IMR-90 (cell line): ENCODE results near the gene MED22. TPM values are rescaled to one million over a fixed set of nuclear protein-coding genes. Genes with fewer than 3 reads are reported as not detected.

Experiments used
- ATAC-seq: fragments of 200-7000 bp; cut with Tn5 transposase; 2 replicates; pipeline ENCODE4 v1.9.1; 2020; ENCODE audit warnings: low read depth, mild to moderate bottlenecking, moderate library complexity
- BruUV-seq: library from RNA; stranded (reverse); fragments of 400-500 nt; replicated peaks from 2 replicates; lab custom pipeline; 2021; lab: Mats Ljungman, UMichigan
- CTCF ChIA-PET: fragments of 300-600 bp; formaldehyde crosslinking; extraction: SDS; loops from one replicate; lab custom pipeline; 2021; ENCODE audit warnings: antibody characterized with exemption; lab: Yijun Ruan, JAX
- POLR2A ChIA-PET: fragments of 300-600 bp; sonication (Branson Sonifier 250); formaldehyde crosslinking; loops from one replicate; lab custom pipeline; 2022; ENCODE audit warnings: antibody characterized with exemption; ENCODE audit not compliant: unreplicated experiment; lab: Charles Lee
- DNase-seq: peaks from one replicate; pipeline ENCODE4 v3.0.0; 2013
- H2AFZ ChIP-seq: replicated peaks from 2 replicates; pipeline ENCODE3; 2013; ENCODE audit warnings: low read length, mild to moderate bottlenecking; ENCODE audit not compliant: poor library complexity
- H2AK5ac ChIP-seq: 2 replicates; pipeline ENCODE4 v1.6.1; 2013; ENCODE audit warnings: low read depth, low read length, inconsistent platforms
- H2AK9ac ChIP-seq: replicated peaks from 2 replicates; pipeline ENCODE3; 2013; ENCODE audit warnings: mild to moderate bottlenecking, low read depth, low read length, moderate library complexity; ENCODE audit not compliant: poor library complexity
- H2BK120ac ChIP-seq: 2 replicates; pipeline ENCODE4 v1.6.1; 2013; ENCODE audit warnings: low read depth, low read length, inconsistent platforms
- H2BK15ac ChIP-seq: 3 replicates; pipeline ENCODE4 v1.6.1; 2013; ENCODE audit warnings: low read depth, low read length, inconsistent platforms
- H2BK20ac ChIP-seq: 2 replicates; pipeline ENCODE4 v1.6.1; 2013; ENCODE audit warnings: low read depth, mild to moderate bottlenecking, inconsistent platforms, low read length, moderate library complexity
- H2BK5ac ChIP-seq: 2 replicates; pipeline ENCODE4 v1.6.1; 2013; ENCODE audit warnings: mild to moderate bottlenecking, low read depth, low read length, inconsistent platforms; ENCODE audit not compliant: poor library complexity, severe bottlenecking
- H3K14ac ChIP-seq: replicated peaks from 2 replicates; pipeline ENCODE4 v1.6.1; 2013; ENCODE audit warnings: low read depth, low read length, inconsistent platforms
- H3K18ac ChIP-seq: 2 replicates; pipeline ENCODE4 v1.6.1; 2013; ENCODE audit warnings: low read depth, low read length, control low read depth
- H3K23ac ChIP-seq: 2 replicates; pipeline ENCODE4 v1.6.1; 2013; ENCODE audit warnings: low read depth, low read length, inconsistent platforms
- H3K27ac ChIP-seq: 2 replicates; pipeline ENCODE4 v1.5.1; 2013; ENCODE audit warnings: mild to moderate bottlenecking, control low read depth, low read length; ENCODE audit not compliant: insufficient read depth
- H3K27me3 ChIP-seq: 2 replicates; pipeline ENCODE4 v1.6.1; 2013; ENCODE audit warnings: low read length; ENCODE audit not compliant: control insufficient read depth, insufficient read depth
- H3K36me3 ChIP-seq: 2 replicates; pipeline ENCODE4 v1.6.1; 2013; ENCODE audit warnings: low read length, mixed read lengths; ENCODE audit not compliant: control insufficient read depth, insufficient read depth
- H3K4ac ChIP-seq: 2 replicates; pipeline ENCODE4 v1.6.1; 2013; ENCODE audit warnings: low read depth, low read length, inconsistent platforms
- H3K4me1 ChIP-seq: 2 replicates; pipeline ENCODE4 v1.6.1; 2013; ENCODE audit warnings: low read length, mixed read lengths; ENCODE audit not compliant: control insufficient read depth, insufficient read depth
- H3K4me2 ChIP-seq: 2 replicates; pipeline ENCODE4 v1.6.1; 2013; ENCODE audit warnings: low read depth, mild to moderate bottlenecking, control low read depth, low read length, moderate library complexity
- H3K4me3 ChIP-seq: 2 replicates; pipeline ENCODE4 v1.5.1; 2013; ENCODE audit warnings: low read depth, mild to moderate bottlenecking, control low read depth, low read length, moderate library complexity; ENCODE audit not compliant: insufficient read depth
- H3K56ac ChIP-seq: 2 replicates; pipeline ENCODE4 v1.6.1; 2013; ENCODE audit warnings: low read length, inconsistent platforms; ENCODE audit not compliant: insufficient read depth; ENCODE audit errors: extremely low read depth
- H3K79me1 ChIP-seq, 2 experiments: 2 replicates each; pipeline ENCODE4 v1.6.1; 2013; ENCODE audit warnings: low read length in 2 of 2, inconsistent platforms in 1 of 2, low read depth in 1 of 2
- H3K9ac ChIP-seq: 2 replicates; pipeline ENCODE4 v1.6.1; 2013; ENCODE audit warnings: low read depth, low read length, control low read depth
- H3K9me1 ChIP-seq: 2 replicates; pipeline ENCODE4 v1.6.1; 2013; ENCODE audit warnings: low read length, inconsistent platforms; ENCODE audit not compliant: insufficient read depth
- H3K9me3 ChIP-seq: 2 replicates; pipeline ENCODE4 v1.6.1; 2013; ENCODE audit warnings: low read length; ENCODE audit not compliant: control insufficient read depth, insufficient read depth
- H4K20me1 ChIP-seq: 2 replicates; pipeline ENCODE4 v1.6.1; 2013; ENCODE audit warnings: low read length, inconsistent platforms; ENCODE audit not compliant: insufficient read depth
- H4K5ac ChIP-seq: 2 replicates; pipeline ENCODE4 v1.6.1; 2013; ENCODE audit warnings: mild to moderate bottlenecking, low read depth, low read length, control low read depth
- H4K8ac ChIP-seq, 2 experiments: 2 replicates each; pipeline ENCODE4 v1.6.1; 2013; ENCODE audit warnings: low read depth in 2 of 2, low read length in 2 of 2, control low read depth in 1 of 2, inconsistent platforms in 1 of 2
- H4K91ac ChIP-seq: 2 replicates; pipeline ENCODE4 v1.6.1; 2013; ENCODE audit warnings: low read depth, low read length, inconsistent platforms; ENCODE audit not compliant: insufficient read depth
- BHLHE40 ChIP-seq: fragments of 150-350 bp; IDR thresholded peaks from 2 replicates; pipeline ENCODE4 v1.6.1; 2016; ENCODE audit warnings: mild to moderate bottlenecking, low read depth, low read length
- CEBPB ChIP-seq: IDR thresholded peaks from 2 replicates; pipeline ENCODE4 v1.6.1; 2012; ENCODE audit warnings: low read depth, low read length, improper control_type of control experiment
- CHD1 ChIP-seq: IDR thresholded peaks from 2 replicates; pipeline ENCODE4 v1.6.1; 2012; ENCODE audit warnings: low read depth, low read length, improper control_type of control experiment
- FOS ChIP-seq: fragments of 150-350 bp; IDR thresholded peaks from 2 replicates; pipeline ENCODE4 v1.6.1; 2016; ENCODE audit warnings: low read depth, low read length
- MAZ ChIP-seq: IDR thresholded peaks from 2 replicates; pipeline ENCODE4 v1.6.1; 2012; ENCODE audit warnings: low read depth, mild to moderate bottlenecking, low read length, improper control_type of control experiment, moderate library complexity, borderline replicate concordance
- NFE2L2 ChIP-seq: fragments of 150-350 bp; IDR thresholded peaks from 2 replicates; pipeline ENCODE4 v1.6.1; 2016; ENCODE audit warnings: low read depth, mild to moderate bottlenecking, low read length
- POLR2A ChIP-seq: IDR thresholded peaks from 2 replicates; pipeline ENCODE4 v1.6.1; 2012; ENCODE audit warnings: mild to moderate bottlenecking, low read depth, low read length
- RAD21 ChIP-seq: IDR thresholded peaks from 2 replicates; pipeline ENCODE4 v1.6.1; 2012; ENCODE audit warnings: low read length, improper control_type of control experiment
- RCOR1 ChIP-seq: IDR thresholded peaks from 2 replicates; pipeline ENCODE4 v1.6.1; 2012; ENCODE audit warnings: mild to moderate bottlenecking, low read length, improper control_type of control experiment; ENCODE audit not compliant: insufficient replicate concordance
- SMC3 ChIP-seq: fragments of 150-350 bp; IDR thresholded peaks from 2 replicates; pipeline ENCODE4 v1.6.1; 2016; ENCODE audit warnings: low read depth, mild to moderate bottlenecking, antibody characterized with exemption, low read length, moderate library complexity
- WGBS, 2 experiments: methylation state at CpG; one replicate each; pipeline versions ENCODE4 v1.1.5 to v1.1.7; 2013; ENCODE audit warnings: missing lambda C conversion rate in 2 of 2; ENCODE audit not compliant: insufficient read length in 1 of 2; ENCODE audit errors: extremely low coverage in 2 of 2; 5-methylcytosine and 5-hydroxymethylcytosine counted together
- dilution Hi-C: fragments of 300-500 bp; cut with HindIII; formaldehyde crosslinking; loops from one replicate; pipeline ENCODE4 v1.14.3; 2018; ENCODE audit warnings: low sequenced_read_pairs; ENCODE audit not compliant: unreplicated experiment
- in situ Hi-C: fragments of 300-500 bp; cut with MboI; formaldehyde crosslinking; loops from 3 replicates; pipeline ENCODE4 v1.14.3; 2019; ENCODE audit warnings: low sequenced_read_pairs, inconsistent platforms, mixed read lengths
- intact Hi-C: fragments of 100-400 bp; cut with micrococcal nuclease; formaldehyde crosslinking; loops from 2 replicates; pipeline ENCODE4 v1.10.0; 2022
- polyA plus RNA-seq, 3 experiments: library from polyadenylated mRNA; depleted of rRNA; stranded (reverse); fragments of >200 nt; gene quantifications; 2 replicates each; pipeline ENCODE4 v1.2.3, GENCODE V29; 2012; ENCODE audit warnings: low replicate concordance in 1 of 3
- total RNA-seq: library from RNA; depleted of rRNA; stranded (reverse); fragments of >200 nt; gene quantifications from 2 replicates; pipeline ENCODE4 v1.2.3, GENCODE V29; 2012
- TF ChIP-seq, protein P1 (sequence below): fragments of 150-350 bp; IDR thresholded peaks from 2 replicates; pipeline ENCODE4 v1.6.1; 2016; ENCODE audit warnings: low read depth, mild to moderate bottlenecking, low read length, moderate library complexity, borderline replicate concordance
- TF ChIP-seq, protein P2 (sequence below): fragments of 150-350 bp; IDR thresholded peaks from 2 replicates; pipeline ENCODE4 v1.6.1; 2017; ENCODE audit warnings: mild to moderate bottlenecking, antibody characterized with exemption, low read length, low read depth

Gene MED22
- total and polyA plus RNA-seq, 2 of the 4 experiments (the other 2 are of a cell fraction) = 7.9 to 28.3 TPM

DNA sequence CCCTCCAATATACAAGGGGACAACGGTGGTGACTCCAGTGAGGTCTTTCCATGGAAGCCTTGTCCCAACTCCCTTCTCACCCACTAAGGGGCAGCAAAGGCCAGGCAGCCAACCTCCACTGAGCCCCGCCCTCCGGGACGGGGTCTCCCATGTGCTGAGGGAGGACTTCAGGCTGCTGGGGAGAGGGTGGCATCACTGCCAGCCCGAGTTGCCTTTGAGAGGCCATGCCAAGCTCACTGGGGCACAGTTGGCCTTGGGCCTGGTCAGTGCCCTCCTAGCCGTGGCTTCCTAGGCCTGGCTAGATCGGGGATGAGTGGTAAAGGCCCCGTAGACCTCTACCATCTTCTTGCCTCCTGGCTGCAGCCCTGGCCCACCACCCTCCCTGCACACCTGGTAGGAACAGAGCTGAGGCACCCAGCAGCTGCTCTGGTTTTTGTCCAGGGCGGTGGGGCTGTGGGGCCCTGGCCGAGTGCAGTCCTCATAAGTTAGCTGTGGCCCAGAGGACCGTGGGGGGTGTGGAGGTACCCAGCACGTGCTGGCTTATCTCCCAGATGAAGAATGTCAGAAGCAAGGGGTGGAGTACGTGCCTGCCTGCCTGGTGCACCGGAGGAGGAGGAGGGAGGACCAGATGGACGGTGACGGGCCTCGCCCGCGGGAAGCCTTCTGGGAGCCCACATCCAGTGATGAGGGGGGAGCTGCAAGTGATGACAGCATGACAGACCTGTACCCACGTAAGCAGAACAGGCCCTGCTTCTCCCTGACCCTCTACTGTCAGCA lies 11.7 kb upstream of the MED22 start (continued):
- TF ChIP-seq, protein P1, sequence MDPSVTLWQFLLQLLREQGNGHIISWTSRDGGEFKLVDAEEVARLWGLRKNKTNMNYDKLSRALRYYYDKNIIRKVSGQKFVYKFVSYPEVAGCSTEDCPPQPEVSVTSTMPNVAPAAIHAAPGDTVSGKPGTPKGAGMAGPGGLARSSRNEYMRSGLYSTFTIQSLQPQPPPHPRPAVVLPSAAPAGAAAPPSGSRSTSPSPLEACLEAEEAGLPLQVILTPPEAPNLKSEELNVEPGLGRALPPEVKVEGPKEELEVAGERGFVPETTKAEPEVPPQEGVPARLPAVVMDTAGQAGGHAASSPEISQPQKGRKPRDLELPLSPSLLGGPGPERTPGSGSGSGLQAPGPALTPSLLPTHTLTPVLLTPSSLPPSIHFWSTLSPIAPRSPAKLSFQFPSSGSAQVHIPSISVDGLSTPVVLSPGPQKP = no peak
- TF ChIP-seq FOS = no peak

DNA sequence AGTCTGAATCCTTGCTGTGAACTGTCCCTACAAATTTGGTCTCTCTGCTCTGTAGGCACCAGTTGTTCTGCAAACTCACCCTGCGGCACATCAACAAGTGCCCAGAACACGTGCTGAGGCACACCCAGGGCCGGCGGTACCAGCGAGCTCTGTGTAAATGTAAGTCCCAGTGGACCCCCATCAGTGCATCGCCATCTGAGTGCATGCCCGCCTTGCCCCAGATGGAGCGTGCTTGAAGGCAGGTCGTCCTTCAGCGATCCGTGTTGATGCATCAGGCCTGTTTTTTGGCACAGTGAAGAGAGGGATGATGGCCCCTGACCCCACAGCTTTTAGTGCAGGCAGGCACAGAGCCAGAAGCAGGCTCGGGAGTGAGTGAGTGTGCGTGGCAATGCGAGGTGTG lies 9.7 kb upstream of the MED22 start:
- no peak overlapping the region for H3K18ac ChIP-seq
- H3K14ac ChIP-seq = no peak overlapping the region
- H3K27me3 ChIP-seq = no peaks in the 10 kb centered on the region
- H2BK120ac ChIP-seq = no peak overlapping the region
- H3K4me3 ChIP-seq = no peak overlapping the region
- ATAC-seq (no peak), DNase-seq (no peak)
- H4K20me1 ChIP-seq = peaks cover 51% of the 10 kb centered on the region
- intact Hi-C loops = loop anchor here (2.0 kb wide), 1 partner anchor 129 kb away; no protein-coding TSS in a partner anchor
- dilution Hi-C loops = no loop called here
- H2AFZ ChIP-seq = no peak overlapping the region
- H3K23ac ChIP-seq = no peak overlapping the region
- H4K91ac ChIP-seq = no peak overlapping the region
- ChIA-PET CTCF (no interaction called here), POLR2A (interaction anchor here (1.1 kb wide), 1 partner anchor 10 kb away, joined by 6 read pairs; the partner anchor contains the start of genes MED22 and RPL7A)
- H3K27ac ChIP-seq = no peak overlapping the region
- no TSS peak for BruUV-seq
- WGBS, 2 experiments = 40% methylated on average over 6 of the region's 14 CpGs; no CpG with 5 or more reads in 1 of the 2 experiments
- no peak overlapping the region for H4K8ac ChIP-seq
- H2BK5ac ChIP-seq = no peak overlapping the region
- no peaks in the 10 kb centered on the region; the same call in 1 of the 2 replicates for H3K9me1 ChIP-seq
- peaks cover 42% of the 10 kb centered on the region for H3K36me3 ChIP-seq
- H3K4me1 ChIP-seq = peaks cover 10% of the 10 kb centered on the region; the same call in 1 of the 2 replicates
- H3K56ac ChIP-seq = no peak overlapping the region
- H2BK20ac ChIP-seq = no peak overlapping the region
- in situ Hi-C loops = no loop called here
- peak overlapping the region; percentile 47 for H2AK9ac ChIP-seq
- no peak overlapping the region for H2AK5ac ChIP-seq
- H3K4me2 ChIP-seq = no peak overlapping the region; the same call in 1 of the 2 replicates
- no peaks in the 10 kb centered on the region for H3K9me3 ChIP-seq
- H3K9ac ChIP-seq = no peak overlapping the region
- H4K5ac ChIP-seq = no peak overlapping the region
- H3K79me1 ChIP-seq = peaks cover 31 to 78% of the 10 kb centered on the region in 2 experiments
- H2BK15ac ChIP-seq = no peak overlapping the region
- no peak overlapping the region for H3K4ac ChIP-seq
- no peak for TF ChIP-seq POLR2A
- TF ChIP-seq SMC3 = no peak
- no peak for TF ChIP-seq MAZ
- TF ChIP-seq, protein P2, sequence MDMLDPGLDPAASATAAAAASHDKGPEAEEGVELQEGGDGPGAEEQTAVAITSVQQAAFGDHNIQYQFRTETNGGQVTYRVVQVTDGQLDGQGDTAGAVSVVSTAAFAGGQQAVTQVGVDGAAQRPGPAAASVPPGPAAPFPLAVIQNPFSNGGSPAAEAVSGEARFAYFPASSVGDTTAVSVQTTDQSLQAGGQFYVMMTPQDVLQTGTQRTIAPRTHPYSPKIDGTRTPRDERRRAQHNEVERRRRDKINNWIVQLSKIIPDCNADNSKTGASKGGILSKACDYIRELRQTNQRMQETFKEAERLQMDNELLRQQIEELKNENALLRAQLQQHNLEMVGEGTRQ = no peak
- TF ChIP-seq RCOR1 = no peak
- TF ChIP-seq RAD21 = no peak
- no peak for TF ChIP-seq BHLHE40
- TF ChIP-seq FOS = no peak
- TF ChIP-seq NFE2L2 = no peak
- no peak for TF ChIP-seq CHD1
- TF ChIP-seq CEBPB = no peak
